IPS-18a (cell line): Measurements from ENCODE around the gene CCM2L.
"Not testable (repeated sequence)": the region's sequence is repeated elsewhere in the genome, so short reads cannot be mapped to it uniquely, and the experiment has no call there.

Experiments used
- H3K27ac ChIP-seq: one replicate; pipeline ENCODE4 v1.5.1; 2013; ENCODE audit warnings: low read length
- H3K27me3 ChIP-seq: one replicate; pipeline ENCODE4 v1.6.1; 2013; ENCODE audit warnings: mild to moderate bottlenecking, low read length; ENCODE audit not compliant: control insufficient read depth, insufficient read depth
- H3K36me3 ChIP-seq: one replicate; pipeline ENCODE4 v1.6.1; 2013; ENCODE audit warnings: low read depth, low read length; ENCODE audit not compliant: control insufficient read depth
- H3K4me1 ChIP-seq: one replicate; pipeline ENCODE4 v1.6.1; 2013; ENCODE audit warnings: low read depth, low read length; ENCODE audit not compliant: control insufficient read depth
- H3K4me3 ChIP-seq: one replicate; pipeline ENCODE4 v1.5.1; 2013; ENCODE audit warnings: low read length
- H3K9ac ChIP-seq: one replicate; pipeline ENCODE4 v1.6.1; 2013; ENCODE audit warnings: mild to moderate bottlenecking, low read length, moderate library complexity
- H3K9me3 ChIP-seq: one replicate; pipeline ENCODE4 v1.6.1; 2013; ENCODE audit warnings: low read depth, low read length; ENCODE audit not compliant: control insufficient read depth

Gene CCM2L

GRCh38 chr20:32033721-32034120 is 23.5 kb downstream of the CCM2L start:
- H3K27me3 ChIP-seq, H3K4me3 ChIP-seq, H3K9ac ChIP-seq, H3K27ac ChIP-seq, H3K4me1 ChIP-seq, H3K36me3 ChIP-seq, H3K9me3 ChIP-seq: not testable (repeated sequence)

DNA sequence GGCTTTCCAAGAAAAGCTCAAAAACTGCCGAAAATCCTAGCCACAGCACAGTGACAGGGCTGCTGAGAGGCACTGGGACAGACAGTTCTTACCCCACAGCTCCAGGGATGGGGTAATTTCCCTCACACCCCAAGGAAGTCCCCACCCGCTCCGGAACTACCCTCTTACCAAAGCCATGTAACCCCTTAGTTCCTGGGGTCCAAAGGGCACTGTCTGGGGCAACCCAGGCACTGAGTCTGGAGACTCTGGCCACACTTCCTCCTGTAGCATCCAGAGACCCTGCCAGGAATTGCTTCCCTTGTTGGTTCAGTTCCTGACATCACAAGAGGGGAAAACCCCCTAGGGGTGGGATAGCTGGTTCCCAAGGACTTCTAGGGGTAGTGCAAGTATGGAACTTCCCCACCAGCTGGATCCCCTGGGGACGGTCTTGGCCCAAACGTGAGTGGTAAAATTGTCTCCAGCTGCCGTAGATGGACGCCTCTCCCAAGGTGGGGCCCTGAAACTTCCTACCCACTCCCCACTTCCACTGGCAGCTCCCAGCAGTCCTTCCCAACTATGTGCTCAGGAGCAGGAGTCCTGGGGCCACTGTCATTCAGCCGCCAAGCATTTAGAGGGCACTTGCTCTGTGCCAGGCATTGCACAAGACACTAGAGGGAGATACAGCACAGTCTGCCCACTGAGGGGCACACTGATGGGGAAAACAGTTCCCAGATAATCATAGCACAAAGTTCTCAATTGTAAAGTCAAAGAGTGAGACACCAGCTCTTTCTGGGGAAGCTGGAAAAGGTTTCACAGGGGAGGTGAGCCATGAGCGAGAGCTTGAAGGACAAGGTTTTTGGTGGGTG is 24.6 kb downstream of the CCM2L start:
- Histone ChIP-seq H3K36me3 (no peaks in the 10 kb centered on the region), H3K27me3 (no peaks in the 10 kb centered on the region), H3K27ac (no peak overlapping the region), H3K4me1 (no peaks in the 10 kb centered on the region), H3K9me3 (no peaks in the 10 kb centered on the region), H3K4me3 (no peak overlapping the region), H3K9ac (no peak overlapping the region)

DNA sequence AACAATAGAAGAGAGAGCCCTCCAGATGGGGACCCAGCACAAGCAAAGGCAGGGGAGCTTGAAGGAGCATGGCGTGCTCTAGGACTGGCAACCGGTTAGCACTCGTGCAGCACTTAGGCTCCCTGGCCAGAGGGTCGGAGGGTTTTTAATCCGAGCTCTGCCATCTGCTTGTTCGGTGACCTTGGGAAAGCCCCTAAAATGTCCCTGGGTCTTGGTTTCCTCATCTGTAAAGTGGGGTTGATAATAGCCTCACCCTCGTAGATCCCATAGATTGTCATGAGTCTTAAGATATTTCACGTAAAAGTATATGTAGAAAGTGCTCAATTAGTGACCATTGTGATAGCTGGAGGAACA is 25.2 kb downstream of the CCM2L start:
- no peaks in the 10 kb centered on the region for H3K36me3 ChIP-seq
- H3K9ac ChIP-seq = no peak overlapping the region
- H3K9me3 ChIP-seq = no peaks in the 10 kb centered on the region
- no peak overlapping the region for H3K27ac ChIP-seq
- peaks cover 3% of the 10 kb centered on the region for H3K4me1 ChIP-seq
- no peaks in the 10 kb centered on the region for H3K27me3 ChIP-seq
- H3K4me3 ChIP-seq = no peak overlapping the region

DNA sequence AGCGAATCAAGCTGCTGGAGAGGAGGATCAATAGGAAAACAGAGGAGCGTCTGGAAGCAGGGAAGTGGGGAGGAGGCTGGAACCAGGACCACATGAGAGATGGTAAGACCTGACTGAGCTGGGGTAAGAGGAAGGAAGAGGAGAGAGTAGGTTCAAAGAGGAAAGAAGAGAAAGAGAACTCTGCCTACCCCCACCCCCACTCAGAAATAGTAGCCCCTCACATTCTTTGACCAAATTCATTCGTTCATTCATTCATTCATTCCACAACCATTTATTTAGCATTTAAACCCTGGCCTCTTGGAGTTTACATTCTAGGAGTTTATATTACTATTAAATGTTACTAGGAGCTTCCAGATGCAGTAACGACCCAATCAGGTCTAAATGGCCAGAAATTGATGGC is 26.0 kb downstream of the CCM2L start:
- Histone ChIP-seq H3K9me3 (no peaks in the 10 kb centered on the region), H3K27me3 (no peaks in the 10 kb centered on the region), H3K36me3 (no peaks in the 10 kb centered on the region), H3K27ac (no peak overlapping the region), H3K4me1 (peaks cover 3% of the 10 kb centered on the region), H3K9ac (no peak overlapping the region), H3K4me3 (no peak overlapping the region)

DNA sequence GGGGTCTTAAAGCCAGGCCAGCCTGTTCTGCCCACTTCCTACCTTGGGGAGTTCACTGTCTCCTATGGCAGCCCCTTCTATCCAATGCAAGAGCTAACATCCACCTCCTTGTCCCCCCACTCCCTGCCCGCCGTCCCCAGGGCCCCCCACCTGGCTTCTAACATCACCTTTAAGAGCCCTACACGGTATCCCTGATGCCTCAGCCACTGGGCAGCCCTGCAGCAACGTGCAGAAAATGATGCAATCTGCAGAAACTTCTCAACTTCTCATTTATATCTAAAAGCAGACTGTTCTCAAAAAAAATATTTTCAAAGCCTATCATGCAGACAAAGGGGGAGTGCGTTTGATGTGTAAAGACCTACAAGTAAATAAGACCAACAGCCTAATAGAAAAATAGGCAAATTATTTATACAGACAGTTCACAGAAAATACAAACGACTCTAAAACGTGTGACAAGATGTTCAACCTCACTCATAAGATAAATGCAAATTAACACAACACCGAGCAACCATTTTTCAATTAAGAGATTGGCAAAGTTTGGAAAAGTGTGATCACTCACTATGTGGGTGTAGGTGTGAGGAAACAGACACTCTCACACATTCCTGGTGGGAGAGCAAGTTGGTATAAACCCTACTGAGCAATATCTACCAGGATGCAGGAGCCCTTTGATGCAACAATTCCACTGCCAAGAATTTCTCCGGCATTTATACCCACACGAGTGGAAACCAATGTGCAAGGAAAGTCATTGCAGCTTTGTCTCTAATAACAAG is 26.7 kb downstream of the CCM2L start:
- Histone ChIP-seq H3K9ac (no peak overlapping the region), H3K9me3 (no peaks in the 10 kb centered on the region), H3K36me3 (no peaks in the 10 kb centered on the region), H3K4me3 (no peak overlapping the region), H3K27me3 (no peaks in the 10 kb centered on the region), H3K4me1 (peaks cover 3% of the 10 kb centered on the region), H3K27ac (no peak overlapping the region)

GRCh38 chr20:32037929-32038328 is 27.7 kb downstream of the CCM2L start:
- Histone ChIP-seq H3K27me3 (no peaks in the 10 kb centered on the region), H3K4me3 (no peak overlapping the region)

GRCh38 chr20:32040142-32040953 is 30.1 kb downstream of the CCM2L start:
- Histone ChIP-seq H3K27me3 (no peaks in the 10 kb centered on the region), H3K9me3 (no peaks in the 10 kb centered on the region), H3K27ac (no peak overlapping the region), H3K4me1 (peaks cover 3% of the 10 kb centered on the region), H3K4me3 (no peak overlapping the region), H3K9ac (no peak overlapping the region), H3K36me3 (no peaks in the 10 kb centered on the region)

More at GRCh38 chr20:32037929-32038328, 27.7 kb downstream of the CCM2L start:
- no peaks in the 10 kb centered on the region for H3K9me3 ChIP-seq
- H3K9ac ChIP-seq = no peak overlapping the region
- peaks cover 3% of the 10 kb centered on the region for H3K4me1 ChIP-seq
- H3K27ac ChIP-seq = no peak overlapping the region
- no peaks in the 10 kb centered on the region for H3K36me3 ChIP-seq

DNA sequence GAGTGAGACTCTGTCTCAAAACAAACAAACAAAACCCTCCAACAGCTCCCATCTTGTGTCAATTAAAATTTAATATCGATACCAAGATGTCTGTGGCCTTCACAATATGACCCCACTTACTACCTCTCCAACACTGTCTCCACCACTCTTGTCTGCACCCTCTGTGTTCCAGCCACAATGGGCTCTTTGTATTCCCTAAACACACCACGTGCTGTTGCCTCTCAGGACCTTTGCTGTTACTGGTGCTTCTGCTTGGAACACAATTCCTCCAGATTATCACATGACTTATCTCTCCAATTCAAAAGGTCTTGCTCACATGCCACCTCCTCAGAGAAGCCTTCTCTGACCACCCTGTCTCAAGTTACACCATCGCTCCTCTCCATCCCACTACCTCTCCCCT is 35.8 kb downstream of the CCM2L start:
- no peaks in the 10 kb centered on the region for H3K36me3 ChIP-seq
- H3K27me3 ChIP-seq = peaks cover 16% of the 10 kb centered on the region
- H3K4me3 ChIP-seq = no peak overlapping the region
- H3K27ac ChIP-seq = no peak overlapping the region
- no peaks in the 10 kb centered on the region for H3K9me3 ChIP-seq
- no peak overlapping the region for H3K9ac ChIP-seq
- H3K4me1 ChIP-seq = no peaks in the 10 kb centered on the region

GRCh38 chr20:32050324-32050841 is 40.1 kb downstream of the CCM2L start:
- Histone ChIP-seq H3K4me1 (no peaks in the 10 kb centered on the region), H3K9me3 (no peaks in the 10 kb centered on the region), H3K9ac (no peak overlapping the region), H3K27me3 (peaks cover 47% of the 10 kb centered on the region), H3K27ac (no peak overlapping the region), H3K4me3 (no peak overlapping the region), H3K36me3 (no peaks in the 10 kb centered on the region)

DNA sequence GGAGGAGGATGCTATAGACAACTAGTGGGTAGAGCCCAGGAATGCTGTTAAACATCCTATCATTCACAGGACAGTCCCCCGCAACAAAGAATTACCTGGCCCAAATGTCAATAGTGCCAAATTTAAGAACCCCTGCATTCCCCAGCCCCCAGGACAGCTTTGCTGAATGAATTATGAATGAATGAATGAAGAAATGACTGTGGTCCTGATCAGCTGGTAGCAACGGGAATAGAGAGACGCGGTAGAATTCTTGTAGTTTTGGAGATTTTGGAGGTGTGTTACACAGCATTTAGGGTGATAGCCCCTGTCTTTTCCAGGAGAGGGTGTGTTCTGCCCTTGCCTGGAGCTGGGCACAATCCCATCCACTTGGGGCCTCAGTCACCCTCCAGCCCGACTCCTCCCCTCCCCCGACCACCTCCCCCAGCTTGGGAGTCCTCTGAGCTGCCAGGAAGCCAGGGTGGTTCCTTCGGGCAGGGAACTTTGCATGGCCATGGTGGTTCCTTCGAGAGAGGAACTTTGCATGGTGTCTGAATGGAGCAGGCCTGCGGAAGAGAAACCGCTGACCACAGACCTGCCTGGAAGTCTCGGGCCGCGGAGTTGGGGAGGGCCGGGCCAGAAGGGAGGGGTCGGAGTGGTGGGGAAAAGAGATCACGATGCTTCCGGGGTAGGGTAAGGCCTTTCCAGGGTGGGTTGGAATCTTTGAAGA is 40.8 kb downstream of the CCM2L start:
- peak overlapping the region; percentile 60 for H3K4me3 ChIP-seq
- H3K36me3 ChIP-seq = no peaks in the 10 kb centered on the region
- H3K4me1 ChIP-seq = no peaks in the 10 kb centered on the region
- no peak overlapping the region for H3K9ac ChIP-seq
- H3K27me3 ChIP-seq = peaks cover 47% of the 10 kb centered on the region
- no peak overlapping the region for H3K27ac ChIP-seq
- H3K9me3 ChIP-seq = no peaks in the 10 kb centered on the region

DNA sequence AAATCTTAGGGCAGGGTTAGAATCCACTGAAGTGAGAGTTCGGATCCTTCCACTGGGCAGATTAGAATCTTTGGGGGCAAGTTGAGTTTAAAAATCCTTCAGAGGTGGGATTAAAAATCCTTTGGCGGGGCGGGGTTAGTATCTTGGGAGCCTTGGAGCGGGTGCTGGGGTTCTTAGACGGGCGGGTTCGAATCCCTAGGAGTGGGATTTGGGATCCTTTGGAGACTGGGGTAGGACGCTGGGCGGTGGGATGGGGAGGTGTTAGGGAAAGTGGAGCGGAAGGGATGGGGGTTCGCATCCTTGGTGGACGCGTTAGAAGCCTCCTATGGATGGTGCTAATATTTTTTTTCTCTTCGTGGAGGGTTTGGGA is 41.5 kb downstream of the CCM2L start:
- H3K27ac ChIP-seq = no peak overlapping the region
- H3K4me3 ChIP-seq = peak overlapping the region; percentile 60
- H3K4me1 ChIP-seq = no peaks in the 10 kb centered on the region
- H3K9ac ChIP-seq = no peak overlapping the region
- H3K9me3 ChIP-seq = no peaks in the 10 kb centered on the region
- no peaks in the 10 kb centered on the region for H3K36me3 ChIP-seq
- H3K27me3 ChIP-seq = peaks cover 47% of the 10 kb centered on the region
